ENCODE data around the gene LCNL1. TPM values are rescaled to one million over a fixed set of nuclear protein-coding genes. Genes with fewer than 3 reads are reported as not detected.

The LCNL1 gene
- total RNA-seq, 1 donor from 2014 or later: not detected

DNA sequence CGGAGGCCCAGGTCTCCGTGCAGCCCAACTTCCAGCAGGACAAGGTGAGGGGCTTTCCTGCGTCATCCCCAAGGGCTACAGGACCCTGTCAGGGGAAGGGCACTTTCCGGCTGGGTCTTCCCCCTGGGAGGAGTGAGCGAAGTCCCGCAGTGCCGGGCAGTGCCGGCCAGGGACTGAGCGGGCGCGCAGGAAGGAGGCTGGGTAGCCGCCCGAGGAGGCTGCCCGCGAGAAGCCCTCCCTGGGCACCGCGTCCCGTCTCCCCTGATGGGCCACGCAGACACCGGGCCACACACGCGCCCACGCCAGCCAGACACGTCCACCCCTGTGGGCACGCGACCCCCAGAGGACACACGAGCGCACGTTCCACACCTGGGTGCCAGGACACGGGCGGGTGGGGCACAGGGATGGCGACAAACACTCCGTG lies 5.1 kb upstream of the LCNL1 start:
- H3K4me1 Mint-ChIP-seq: peaks cover 6% of the 10 kb centered on the region

DNA sequence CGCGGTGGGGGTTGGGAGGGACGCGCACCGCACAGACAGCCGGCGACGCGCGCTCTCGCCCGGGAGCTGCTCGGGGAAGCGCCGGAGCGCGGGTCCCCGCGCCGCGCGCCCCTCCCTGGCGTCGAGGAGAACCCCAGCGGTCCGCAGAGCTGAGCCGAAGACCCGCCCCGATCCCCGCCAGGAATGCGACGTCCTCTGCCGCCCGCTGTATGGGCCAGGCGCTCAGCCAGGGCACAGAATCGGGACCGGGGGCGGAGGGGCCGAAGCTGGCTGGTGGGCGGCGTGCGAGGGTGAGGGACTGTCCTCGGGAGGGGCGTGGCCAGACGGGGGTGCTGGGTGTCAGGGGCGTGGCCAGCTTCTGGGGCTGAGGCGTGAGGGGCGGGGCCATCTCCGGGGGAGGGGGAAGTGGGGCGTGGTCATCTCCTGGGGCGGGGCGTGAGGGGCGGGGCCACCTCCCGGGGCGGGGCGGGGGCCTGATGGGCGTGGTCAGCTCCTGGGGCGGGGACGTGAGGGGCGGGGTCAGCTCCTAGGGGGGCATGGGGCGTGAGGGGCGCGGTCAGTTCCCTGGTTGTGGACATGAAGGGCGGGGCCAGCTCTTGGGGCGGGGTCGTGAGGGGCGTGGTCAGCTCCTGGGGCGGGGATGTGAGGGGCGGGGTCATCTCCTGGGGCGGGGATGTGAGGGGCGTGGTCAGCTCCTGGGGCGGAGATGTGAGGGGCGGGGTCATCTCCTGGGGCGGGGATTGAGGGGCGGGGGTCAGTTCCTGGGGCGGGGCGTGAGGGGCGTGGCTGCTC lies 4.5 kb upstream of the LCNL1 start:
- H3K4me3 ChIP-seq: peak overlapping the region; percentile 57
- no peaks in the 10 kb centered on the region for H3K36me3 ChIP-seq
- H3K9ac ChIP-seq: no peak overlapping the region
- Mint-ChIP-seq H3K36me3 (no peaks in the 10 kb centered on the region), H3K27ac (no peak overlapping the region), H3K9me3 (no peaks in the 10 kb centered on the region), H3K27me3 (ENCODE audit: insufficient read depth, low read depth) (peaks cover 6% of the 10 kb centered on the region), H3K4me1 (peaks cover 6% of the 10 kb centered on the region), H3K4me3 (peak overlapping the region; percentile 46)
- H3K27ac ChIP-seq: no peak overlapping the region
- H3K79me2 ChIP-seq (ENCODE audit: low read depth): no peaks in the 10 kb centered on the region
- no peaks in the 10 kb centered on the region for H4K20me1 ChIP-seq (ENCODE audit: low read depth)
- H3K4me1 ChIP-seq: peaks cover 7% of the 10 kb centered on the region
- TF ChIP-seq, protein P1, sequence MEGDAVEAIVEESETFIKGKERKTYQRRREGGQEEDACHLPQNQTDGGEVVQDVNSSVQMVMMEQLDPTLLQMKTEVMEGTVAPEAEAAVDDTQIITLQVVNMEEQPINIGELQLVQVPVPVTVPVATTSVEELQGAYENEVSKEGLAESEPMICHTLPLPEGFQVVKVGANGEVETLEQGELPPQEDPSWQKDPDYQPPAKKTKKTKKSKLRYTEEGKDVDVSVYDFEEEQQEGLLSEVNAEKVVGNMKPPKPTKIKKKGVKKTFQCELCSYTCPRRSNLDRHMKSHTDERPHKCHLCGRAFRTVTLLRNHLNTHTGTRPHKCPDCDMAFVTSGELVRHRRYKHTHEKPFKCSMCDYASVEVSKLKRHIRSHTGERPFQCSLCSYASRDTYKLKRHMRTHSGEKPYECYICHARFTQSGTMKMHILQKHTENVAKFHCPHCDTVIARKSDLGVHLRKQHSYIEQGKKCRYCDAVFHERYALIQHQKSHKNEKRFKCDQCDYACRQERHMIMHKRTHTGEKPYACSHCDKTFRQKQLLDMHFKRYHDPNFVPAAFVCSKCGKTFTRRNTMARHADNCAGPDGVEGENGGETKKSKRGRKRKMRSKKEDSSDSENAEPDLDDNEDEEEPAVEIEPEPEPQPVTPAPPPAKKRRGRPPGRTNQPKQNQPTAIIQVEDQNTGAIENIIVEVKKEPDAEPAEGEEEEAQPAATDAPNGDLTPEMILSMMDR (IDR thresholded peaks at IDR 0.05): peak; percentile 10
- TF ChIP-seq EZH2 (IDR thresholded peaks at IDR 0.05) (no peak), EZH2phosphoT487 (IDR thresholded peaks at IDR 0.05) (no peak)
- peak overlapping the region; percentile 70 for H2AFZ ChIP-seq (replicated peaks)
- H3K27me3 ChIP-seq: peaks cover 17% of the 10 kb centered on the region
- H3K9me3 ChIP-seq (ENCODE audit: low read depth): no peaks in the 10 kb centered on the region
- peak; percentile 95 for DNase-seq (ENCODE audit: low spot score)
- peaks cover 11% of the 10 kb centered on the region for H3F3A ChIP-seq (ENCODE audit: low read depth)
- peak overlapping the region; percentile 97 for H3K4me2 ChIP-seq

More for the DNA sequence above, 5.1 kb upstream of the LCNL1 start:
- Histone ChIP-seq H3K27ac (no peak overlapping the region), H2AFZ (replicated peaks) (peak overlapping the region; percentile 70), H3K9ac (no peak overlapping the region), H3K4me3 (peak overlapping the region; percentile 57), H3K9me3 (ENCODE audit: low read depth) (no peaks in the 10 kb centered on the region), H3K4me2 (peak overlapping the region; percentile 97), H3K79me2 (ENCODE audit: low read depth) (no peaks in the 10 kb centered on the region), H3K27me3 (peaks cover 17% of the 10 kb centered on the region), H3K4me1 (peaks cover 7% of the 10 kb centered on the region), H3K36me3 (no peaks in the 10 kb centered on the region), H3F3A (ENCODE audit: low read depth) (peaks cover 11% of the 10 kb centered on the region), H4K20me1 (ENCODE audit: low read depth) (no peaks in the 10 kb centered on the region)
- no peak for TF ChIP-seq EZH2phosphoT487 (IDR thresholded peaks at IDR 0.05)
- TF ChIP-seq EZH2 (IDR thresholded peaks at IDR 0.05): peak; percentile 26
- TF ChIP-seq, protein P1 (IDR thresholded peaks at IDR 0.05): no peak
- H3K27ac Mint-ChIP-seq: no peak overlapping the region
- no peaks in the 10 kb centered on the region for H3K9me3 Mint-ChIP-seq
- peak; percentile 53 for DNase-seq (ENCODE audit: low spot score)
- peaks cover 6% of the 10 kb centered on the region for H3K27me3 Mint-ChIP-seq (ENCODE audit: insufficient read depth, low read depth)
- no peaks in the 10 kb centered on the region for H3K36me3 Mint-ChIP-seq
- peak overlapping the region; percentile 66 for H3K4me3 Mint-ChIP-seq

DNA sequence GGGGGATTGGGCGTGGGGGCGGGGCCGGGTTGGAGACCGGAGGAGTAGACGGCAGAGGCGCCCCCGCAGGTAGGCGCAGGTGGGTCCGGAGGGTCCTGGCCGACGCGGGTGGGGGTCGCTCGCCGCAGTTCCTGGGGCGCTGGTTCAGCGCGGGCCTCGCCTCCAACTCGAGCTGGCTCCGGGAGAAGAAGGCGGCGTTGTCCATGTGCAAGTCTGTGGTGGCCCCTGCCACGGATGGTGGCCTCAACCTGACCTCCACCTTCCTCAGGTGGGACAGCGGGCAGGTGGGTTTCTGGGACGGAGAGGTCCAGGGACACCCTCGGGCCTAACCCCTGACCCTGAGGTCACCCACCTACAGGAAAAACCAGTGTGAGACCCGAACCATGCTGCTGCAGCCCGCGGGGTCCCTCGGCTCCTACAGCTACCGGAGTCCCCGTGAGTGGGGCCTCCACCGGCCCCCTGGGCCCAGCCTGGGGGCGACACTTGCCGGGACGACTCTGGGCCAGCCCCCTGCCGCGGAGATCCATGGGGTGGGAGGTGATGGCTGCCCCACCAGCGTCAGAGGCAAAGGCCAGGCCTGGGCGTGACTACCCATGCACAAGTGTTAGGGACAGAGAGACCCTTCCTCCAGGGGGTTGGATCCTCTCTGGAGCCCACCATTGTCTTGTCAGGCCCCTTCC lies 3.8 kb upstream of the LCNL1 start:
- no peak overlapping the region for H3K27ac Mint-ChIP-seq
- Histone ChIP-seq H3K27ac (no peak overlapping the region), H3K9me3 (ENCODE audit: low read depth) (no peaks in the 10 kb centered on the region), H4K20me1 (ENCODE audit: low read depth) (no peaks in the 10 kb centered on the region), H3K4me2 (no peak overlapping the region), H3K4me1 (peaks cover 7% of the 10 kb centered on the region), H3K4me3 (no peak overlapping the region), H3K36me3 (no peaks in the 10 kb centered on the region), H3F3A (ENCODE audit: low read depth) (peaks cover 11% of the 10 kb centered on the region), H3K79me2 (ENCODE audit: low read depth) (no peaks in the 10 kb centered on the region), H3K27me3 (peaks cover 18% of the 10 kb centered on the region), H3K9ac (no peak overlapping the region), H2AFZ (replicated peaks) (no peak overlapping the region)
- DNase-seq (ENCODE audit: low spot score): no peak
- no peaks in the 10 kb centered on the region for H3K9me3 Mint-ChIP-seq
- H3K36me3 Mint-ChIP-seq: no peaks in the 10 kb centered on the region
- H3K4me1 Mint-ChIP-seq: peaks cover 10% of the 10 kb centered on the region
- H3K4me3 Mint-ChIP-seq: no peak overlapping the region
- peaks cover 6% of the 10 kb centered on the region for H3K27me3 Mint-ChIP-seq (ENCODE audit: insufficient read depth, low read depth)
- TF ChIP-seq, protein P1 (IDR thresholded peaks at IDR 0.05): no peak
- TF ChIP-seq EZH2 (IDR thresholded peaks at IDR 0.05): no peak
- no peak for TF ChIP-seq EZH2phosphoT487 (IDR thresholded peaks at IDR 0.05)
